GM21528 (cell line): ENCODE data around the gene ZNF276.

Source experiments
- ATAC-seq: cut with Tn5 transposase; IDR thresholded peaks from one replicate; pipeline ENCODE4 v1.9.1; 2021; ENCODE audit warnings: mild to moderate bottlenecking, moderate library complexity; ENCODE audit not compliant: unreplicated experiment, low FRiP score

Gene ZNF276

GRCh38 chr16:89710709-89711564 lies 10.4 kb upstream of the ZNF276 start:
- no peak for ATAC-seq

DNA sequence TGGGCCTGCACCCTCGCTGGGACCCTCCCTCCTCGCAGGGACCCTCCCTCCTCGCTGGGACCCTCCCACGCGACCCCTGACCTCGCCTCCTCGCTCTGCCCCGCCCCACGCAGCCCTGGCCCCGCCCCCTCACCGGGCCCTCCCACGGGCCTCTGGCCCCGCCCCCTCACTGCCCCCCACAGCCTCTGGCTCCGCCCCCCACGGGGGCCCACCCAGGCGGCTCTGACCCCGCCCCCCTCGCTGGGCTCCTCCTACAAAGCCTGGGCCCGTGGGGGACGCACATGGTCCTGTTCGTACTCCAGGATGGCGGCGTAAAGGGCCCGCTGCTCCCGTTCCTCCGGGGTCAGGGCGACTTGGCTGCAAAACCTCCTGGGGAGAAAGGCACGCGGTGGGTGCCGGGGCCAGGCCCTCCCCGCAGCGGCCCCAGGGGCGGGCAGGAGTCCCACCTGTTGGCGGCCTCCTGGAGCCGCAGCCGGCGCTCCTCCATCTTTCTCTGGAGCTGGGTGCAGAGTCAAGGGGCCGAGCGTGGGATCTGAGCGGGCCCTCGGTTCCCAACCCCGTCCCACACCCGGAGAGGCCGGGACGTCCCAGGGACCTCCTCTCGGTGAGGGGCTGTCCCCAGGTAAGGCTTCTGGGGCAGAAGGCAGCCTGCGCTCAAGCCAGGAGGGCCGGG lies 9.6 kb upstream of the ZNF276 start:
- ATAC-seq, result peak; percentile 56

- ATAC-seq, result no peak
Measured at GRCh38 chr16:89712274-89712781, 9.0 kb upstream of the ZNF276 start.

DNA sequence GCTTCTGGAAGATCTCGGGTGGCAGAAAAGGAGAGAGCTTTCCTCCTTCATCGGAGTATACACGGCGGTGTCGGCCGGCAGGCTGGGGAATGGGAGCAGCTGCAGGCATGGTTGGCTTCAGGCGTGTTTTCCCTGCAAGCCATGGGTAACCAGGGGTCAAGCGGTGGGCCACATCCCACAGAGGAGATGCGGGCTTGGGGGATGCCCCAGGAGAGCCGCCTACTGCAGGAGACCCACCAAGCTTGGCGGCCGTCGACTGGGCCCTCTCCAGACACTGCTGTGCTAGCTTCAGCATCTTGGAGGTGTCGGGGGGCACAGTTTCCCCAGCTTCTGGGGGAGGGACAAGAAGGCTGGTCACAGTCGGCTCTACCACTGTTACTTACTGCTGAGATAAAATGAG lies 4.8 kb upstream of the ZNF276 start:
- no peak for ATAC-seq

DNA sequence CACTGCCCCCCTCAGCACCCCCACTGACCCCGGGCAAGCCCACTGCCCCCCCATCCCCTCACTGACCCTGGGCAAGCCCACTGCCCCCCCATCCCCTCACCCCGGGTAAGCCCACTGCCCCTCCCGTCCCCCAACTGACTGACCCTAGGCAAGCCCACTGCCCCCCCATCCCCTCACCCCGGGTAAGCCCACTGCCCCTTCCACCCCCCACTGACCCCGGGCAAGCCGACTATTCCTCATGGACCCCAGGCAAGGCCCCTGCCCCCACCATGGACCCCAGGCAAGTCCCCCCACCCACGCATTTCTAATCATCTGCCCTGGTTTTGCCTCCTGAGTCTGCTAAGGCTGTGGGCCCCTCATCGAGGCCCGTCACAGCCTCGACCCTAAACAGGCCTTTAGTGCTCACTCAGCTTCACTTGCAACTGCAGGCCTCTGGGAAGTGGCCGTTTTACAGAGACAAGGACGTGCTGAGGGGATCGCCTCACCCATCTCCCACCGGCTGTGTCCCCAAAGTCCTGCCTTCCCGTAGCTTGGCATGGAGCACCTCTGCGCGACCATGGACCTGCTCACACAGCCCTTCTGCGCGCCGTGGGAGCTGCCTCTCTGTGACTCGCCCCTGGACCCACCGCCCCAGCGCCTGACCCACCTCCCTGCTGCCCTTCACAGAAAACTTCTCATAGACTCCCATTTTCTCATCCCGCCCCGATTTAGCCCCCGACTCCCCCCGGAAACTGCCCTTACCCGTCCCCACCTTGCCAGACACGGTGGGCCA lies 4.2 kb upstream of the ZNF276 start:
- ATAC-seq, result no peak

GRCh38 chr16:89717688-89718505 lies 3.4 kb upstream of the ZNF276 start:
- ATAC-seq, result no peak

GRCh38 chr16:89720551-89720812 lies 855 bp upstream of the ZNF276 start:
- ATAC-seq, result peak; percentile 19

- ATAC-seq, result peak; percentile 23
Measured at GRCh38 chr16:89721546-89722391, 432 bp downstream of the ZNF276 start.

DNA sequence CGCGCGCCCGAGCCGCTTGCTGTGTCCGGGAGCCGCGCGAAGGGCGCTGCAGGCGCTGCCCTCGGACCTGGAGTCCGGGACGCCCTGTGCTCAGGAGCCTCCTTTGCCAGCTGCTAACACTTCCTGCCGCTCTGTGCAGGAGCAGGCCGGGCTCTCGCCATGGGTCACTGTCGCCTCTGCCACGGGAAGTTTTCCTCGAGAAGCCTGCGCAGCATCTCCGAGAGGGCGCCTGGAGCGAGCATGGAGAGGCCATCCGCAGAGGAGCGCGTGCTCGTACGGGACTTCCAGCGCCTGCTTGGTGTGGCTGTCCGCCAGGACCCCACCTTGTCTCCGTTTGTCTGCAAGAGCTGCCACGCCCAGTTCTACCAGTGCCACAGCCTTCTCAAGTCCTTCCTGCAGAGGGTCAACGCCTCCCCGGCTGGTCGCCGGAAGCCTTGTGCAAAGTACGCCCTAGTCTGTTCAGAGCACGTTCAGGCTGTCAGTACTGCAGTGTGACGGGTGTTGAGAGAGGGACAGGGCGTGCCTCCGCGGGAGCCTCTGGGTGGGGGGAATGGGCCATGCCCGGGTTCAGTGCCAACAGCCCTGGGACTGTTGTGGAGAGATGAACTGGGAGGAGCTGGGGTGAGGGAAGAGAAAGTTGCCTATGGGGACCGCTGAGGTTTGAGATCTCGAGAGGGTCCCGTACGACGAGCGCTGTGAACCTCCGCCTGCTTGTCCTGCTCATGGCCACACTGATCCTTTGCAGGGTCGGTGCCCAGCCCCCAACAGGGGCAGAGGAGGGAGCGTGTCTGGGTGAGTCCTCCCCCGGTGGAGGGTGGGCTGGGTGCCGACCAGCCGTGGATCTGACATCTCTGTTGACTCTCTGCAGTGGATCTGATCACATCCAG lies 1.3 kb downstream of the ZNF276 start:
- peak; percentile 31 for ATAC-seq

DNA sequence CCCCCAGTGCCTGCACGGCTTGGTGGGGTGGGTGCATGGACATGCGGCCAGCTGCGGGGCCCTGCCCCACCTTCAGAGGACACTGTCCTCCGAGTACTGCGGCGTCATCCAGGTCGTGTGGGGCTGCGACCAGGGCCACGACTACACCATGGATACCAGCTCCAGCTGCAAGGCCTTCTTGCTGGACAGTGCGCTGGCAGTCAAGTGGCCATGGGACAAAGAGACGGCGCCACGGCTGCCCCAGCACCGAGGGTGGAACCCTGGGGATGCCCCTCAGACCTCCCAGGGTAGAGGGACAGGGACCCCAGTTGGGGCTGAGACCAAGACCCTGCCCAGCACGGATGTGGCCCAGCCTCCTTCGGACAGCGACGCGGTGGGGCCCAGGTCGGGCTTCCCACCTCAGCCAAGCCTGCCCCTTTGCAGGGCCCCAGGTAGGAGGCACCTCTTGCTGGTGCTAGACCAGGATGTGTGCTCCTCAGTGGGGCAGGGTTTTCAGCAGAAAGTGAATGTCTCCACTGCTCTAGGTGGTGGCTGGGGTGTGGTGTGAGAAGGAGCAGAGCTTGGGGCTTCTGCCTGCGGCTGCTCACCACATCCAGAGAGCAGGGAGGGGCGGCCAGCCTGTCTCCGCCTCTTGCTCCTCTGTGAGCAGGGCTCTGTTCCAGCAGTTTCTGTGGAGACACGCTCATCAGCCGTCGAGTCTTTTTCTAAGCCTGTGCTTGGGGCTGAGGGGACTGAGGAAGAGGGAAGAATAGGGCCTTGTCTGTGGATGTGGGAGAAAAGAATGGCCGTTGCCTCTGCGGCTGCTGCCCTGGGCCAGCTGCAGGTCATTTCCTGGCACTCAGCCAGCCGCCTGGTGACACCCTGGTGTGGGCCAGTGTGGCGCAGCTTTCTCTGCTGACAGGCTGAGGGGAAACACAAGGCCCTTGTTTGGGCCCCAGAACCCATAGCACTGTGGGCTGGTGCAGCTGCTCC lies 2.2 kb downstream of the ZNF276 start:
- ATAC-seq, result no peak

DNA sequence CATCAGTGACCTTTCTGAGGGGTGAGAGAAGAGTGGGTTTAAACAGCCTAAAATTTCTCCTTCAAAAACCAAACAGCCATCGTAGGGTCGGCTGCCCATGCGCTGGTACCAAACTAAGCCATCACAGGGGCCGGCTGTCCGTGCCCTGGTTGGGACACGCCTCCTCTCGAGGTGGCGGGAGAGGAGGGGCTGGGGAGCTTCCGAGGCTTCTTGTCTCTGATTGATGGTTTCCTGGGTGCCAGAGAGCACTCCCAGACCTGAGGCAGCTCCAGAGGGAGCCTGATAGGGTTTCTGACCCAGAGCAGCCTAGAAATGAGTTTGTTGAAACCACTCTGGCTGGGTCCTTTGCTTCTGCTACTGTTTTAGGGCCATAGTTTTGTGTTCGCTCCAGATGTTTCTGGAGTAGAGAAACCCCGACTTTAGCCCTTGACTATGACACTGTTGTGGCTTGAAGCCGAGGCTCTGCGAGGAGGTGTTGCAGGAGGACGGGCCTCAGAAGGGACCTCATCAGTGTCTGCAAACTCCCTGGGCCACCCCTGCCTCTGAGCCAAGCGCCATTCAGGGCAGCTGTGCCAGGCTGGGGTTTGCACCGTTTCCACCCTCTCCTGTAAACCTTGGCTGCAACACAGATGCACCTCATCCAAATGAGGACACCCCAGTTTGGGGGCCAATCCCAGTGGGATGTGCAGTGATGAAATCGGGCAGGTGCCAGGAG lies 6.2 kb downstream of the ZNF276 start:
- ATAC-seq, result no peak

DNA sequence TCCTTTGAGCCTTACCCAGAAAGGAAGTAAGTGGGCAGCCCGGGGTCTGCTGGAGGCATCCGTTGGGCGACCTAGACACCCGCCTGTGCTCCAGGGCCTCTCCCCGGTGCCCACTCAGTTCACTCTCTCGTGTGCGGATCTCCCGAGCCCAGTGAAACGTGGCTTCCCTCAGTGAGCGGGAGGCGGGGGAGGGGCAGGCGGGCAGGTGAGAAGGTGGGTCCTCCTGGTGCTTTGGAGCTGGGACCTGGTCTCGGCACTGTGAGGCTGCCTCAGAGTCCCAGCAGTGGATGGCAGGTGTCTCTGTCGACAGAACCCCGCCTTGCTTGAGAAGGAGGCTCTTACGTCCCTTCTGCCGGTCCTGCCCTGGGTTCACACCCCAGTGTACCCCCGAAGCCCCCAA lies 8.0 kb downstream of the ZNF276 start:
- ATAC-seq, result no peak

DNA sequence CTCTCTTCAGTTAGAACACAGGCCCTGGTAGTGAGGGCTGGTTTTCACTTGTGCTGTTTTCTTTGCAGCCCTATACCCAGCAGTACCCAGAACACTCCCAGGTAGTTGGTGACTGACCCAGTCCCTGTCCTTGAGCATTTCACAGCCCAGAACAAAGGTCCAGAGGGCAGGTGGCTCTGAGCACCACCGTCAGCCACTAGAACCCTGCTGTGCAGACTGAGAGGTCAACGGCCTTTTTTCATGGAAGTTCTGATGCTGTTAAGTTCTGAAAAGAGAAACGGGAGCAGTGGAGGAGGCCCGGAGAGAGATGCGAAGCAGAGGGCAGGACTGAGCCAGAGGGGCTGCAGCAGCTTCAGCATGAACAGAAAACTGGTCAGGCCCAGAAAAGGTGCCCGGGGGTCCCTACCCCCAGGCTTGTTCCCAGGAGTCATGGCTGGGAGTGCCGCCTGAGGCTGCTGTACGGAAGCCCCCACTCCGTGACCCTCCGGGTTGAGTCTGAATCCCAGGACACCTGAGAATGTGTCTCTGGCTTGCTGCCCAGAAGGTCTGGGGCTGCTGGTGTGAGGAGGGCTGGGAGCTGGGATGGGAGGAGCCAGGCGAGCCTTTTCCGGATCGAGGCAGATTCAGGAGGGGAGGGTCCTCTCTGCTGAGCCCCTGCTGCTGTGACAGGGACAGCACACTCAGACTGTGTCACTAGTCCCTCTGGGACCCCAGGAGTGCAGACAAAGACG lies 8.7 kb downstream of the ZNF276 start:
- no peak for ATAC-seq

DNA sequence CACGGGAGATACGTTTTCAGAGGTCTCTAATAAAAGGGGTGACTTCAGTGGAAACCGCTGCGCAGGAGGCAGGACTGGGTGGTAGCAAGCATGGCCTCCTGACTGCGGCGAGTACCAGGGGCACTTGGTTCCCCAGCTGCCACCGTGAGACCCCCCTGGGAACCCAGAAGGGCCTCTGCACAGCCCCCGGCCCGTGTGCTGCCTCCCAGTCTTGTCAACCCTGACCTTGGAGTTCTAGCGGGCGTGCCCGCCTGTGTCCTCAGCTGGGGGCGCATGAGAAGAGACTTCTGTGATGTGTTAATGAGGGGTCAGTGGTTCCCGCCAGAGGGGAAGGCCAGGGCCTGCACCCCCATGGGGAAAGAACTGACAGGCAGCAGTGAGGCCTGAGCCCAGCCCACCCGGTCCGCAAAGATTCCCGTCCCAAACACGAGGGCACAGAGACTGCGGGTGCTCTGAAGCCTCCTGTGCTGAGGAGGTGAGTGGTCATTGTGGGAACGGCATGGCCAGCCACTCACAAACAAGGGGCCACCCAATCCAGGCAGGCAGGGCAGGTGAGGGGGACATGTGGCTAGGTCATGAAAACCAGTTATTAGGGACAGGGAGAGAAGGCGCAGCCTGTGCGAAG lies 9.4 kb downstream of the ZNF276 start:
- no peak for ATAC-seq

- ATAC-seq, result no peak
Measured at GRCh38 chr16:89732142-89732917, 11.0 kb downstream of the ZNF276 start.
